ENCODE data around the gene TAAR6. TPM values are rescaled to one million over a fixed set of nuclear protein-coding genes. Genes with fewer than 3 reads are reported as not detected.

TAAR6 gene
- total RNA-seq, 1 experiment from 2014 or later = not detected

- Histone ChIP-seq H2AFZ (peak overlapping the region; percentile 45), H3K79me2 (ENCODE audit: low read depth) (no peaks in the 10 kb centered on the region), H4K20me1 (ENCODE audit: insufficient read depth) (no peaks in the 10 kb centered on the region), H3K4me2 (peak overlapping the region; percentile 54), H3K27me3 (ENCODE audit: insufficient read depth, low read depth) (no peaks in the 10 kb centered on the region), H3K9me2 (ENCODE audit: insufficient read depth) (no peaks in the 10 kb centered on the region), H3K4me3 (peak overlapping the region; percentile 25), H3K9me3 (ENCODE audit: insufficient read depth, low read depth) (0 out of 2 replicates have a peak, but pooled peaks cover 6% of the 10 kb centered on the region), H3K36me3 (ENCODE audit: low read depth) (no peaks in the 10 kb centered on the region), H3F3A (ENCODE audit: insufficient read depth, low read depth) (peaks cover 7% of the 10 kb centered on the region; the same call in 1 of the 2 replicates), H3K27ac (peak overlapping the region; percentile 58), H3K4me1 (replicated peaks; ENCODE audit: insufficient read depth) (peaks cover 22% of the 10 kb centered on the region)
- POLR2A ChIA-PET (ENCODE audit: unreplicated experiment) = no interaction called here
- BruUV-seq (replicated peaks) = no TSS peak
- intact Hi-C loops (cut with micrococcal nuclease; ENCODE audit: unreplicated experiment) = no loop called here
- CTCF ChIA-PET = interaction anchor here (0.6 kb wide), 1 partner anchor 168 kb away, joined by 7 read pairs; no protein-coding TSS in a partner anchor
- TF ChIP-seq EZH2 (IDR thresholded peaks at IDR 0.05; ENCODE audit: low read depth) = no peak
- TF ChIP-seq CTCF (conservative IDR thresholded peaks at IDR 0.05) = no peak
- DNase-seq = peak; percentile 17 to 90
Observed at GRCh38 chr6:132614554-132614953, 44.4 kb downstream of the TAAR6 start.

GRCh38 chr6:132616677-132617076, 46.6 kb downstream of the TAAR6 start:
- DNase-seq = no peak
- no TSS peak for BruUV-seq (replicated peaks)
- Histone ChIP-seq H2AFZ (no peak overlapping the region; the same call in 1 of the 2 replicates), H3K4me2 (no peak overlapping the region), H3K27ac (no peak overlapping the region), H3K9me3 (ENCODE audit: insufficient read depth, low read depth) (0 out of 2 replicates have a peak, but pooled peaks cover 6% of the 10 kb centered on the region), H3K79me2 (ENCODE audit: low read depth) (no peaks in the 10 kb centered on the region), H3K27me3 (ENCODE audit: insufficient read depth, low read depth) (no peaks in the 10 kb centered on the region), H3F3A (ENCODE audit: insufficient read depth, low read depth) (peaks cover 7% of the 10 kb centered on the region; the same call in 1 of the 2 replicates), H3K4me1 (replicated peaks; ENCODE audit: insufficient read depth) (peaks cover 22% of the 10 kb centered on the region), H3K4me3 (no peak overlapping the region), H3K9me2 (ENCODE audit: insufficient read depth) (no peaks in the 10 kb centered on the region), H3K36me3 (ENCODE audit: low read depth) (no peaks in the 10 kb centered on the region), H4K20me1 (ENCODE audit: insufficient read depth) (no peaks in the 10 kb centered on the region)
- intact Hi-C loops (cut with micrococcal nuclease; ENCODE audit: unreplicated experiment) = no loop called here
- POLR2A ChIA-PET (ENCODE audit: unreplicated experiment) = interaction anchor here (0.7 kb wide), 1 partner anchor 97 kb away, joined by 3 read pairs; no protein-coding TSS in a partner anchor
- CTCF ChIA-PET = no interaction called here
- TF ChIP-seq CTCF (conservative IDR thresholded peaks at IDR 0.05) (no peak), EZH2 (IDR thresholded peaks at IDR 0.05; ENCODE audit: low read depth) (no peak)

Other genes starting within 250 kb of the TAAR6 start
- gene MOXD1, start 168.8 kb upstream of the TAAR6 start, total RNA-seq (2021) = 1.0 and 1.3 TPM in 2 replicates
- 33.3 and 40.7 TPM in 2 replicates for gene STX7, start 57.2 kb upstream of the TAAR6 start, total RNA-seq (2021)
- not detected in 2 replicates for gene TAAR9, start 32.0 kb upstream of the TAAR6 start, total RNA-seq (2021)
- not detected in 2 replicates for gene TAAR8, start 17.6 kb upstream of the TAAR6 start, total RNA-seq (2021)
- gene TAAR5, start 19.4 kb downstream of the TAAR6 start, total RNA-seq (2021) = not detected in 2 replicates
- not detected in 2 replicates for gene TAAR2, start 54.0 kb downstream of the TAAR6 start, total RNA-seq (2021)
- gene TAAR1, start 88.9 kb downstream of the TAAR6 start, total RNA-seq (2021) = not detected in 2 replicates
- 0.65 and 1.6 TPM in 2 replicates for gene VNN1, start 143.7 kb downstream of the TAAR6 start, total RNA-seq (2021)
- gene VNN2, start 187.6 kb downstream of the TAAR6 start, total RNA-seq (2021) = 1.2 TPM in 1 of 2 replicates, not detected in the other
- gene SLC18B1, start 228.3 kb downstream of the TAAR6 start, total RNA-seq (2021) = 18.0 and 20.8 TPM in 2 replicates
- gene RPS12, start 244.2 kb downstream of the TAAR6 start, total RNA-seq (2021) = 1,228 and 1,296 TPM in 2 replicates

All from PC-9 (cell line).